Left lung (tissue), 10 donors: Measurements from ENCODE around the gene AMN1. TPM values are rescaled to one million over a fixed set of nuclear protein-coding genes. Genes with fewer than 3 reads are reported as not detected.
"Not testable (repeated sequence)": the region's sequence is repeated elsewhere in the genome, so short reads cannot be mapped to it uniquely, and the experiment has no call there.

ENCODE experiments used
- ATAC-seq: fragments of 200-7000 bp; cut with Tn5 transposase; one replicate; pipeline ENCODE4 v1.9.1; 2020; ENCODE audit warnings: moderate library complexity
- DNase-seq, 4 donors: peaks; one replicate each; pipeline ENCODE4 v3.0.0-alpha.2; 2013 to 2020
- H3K27ac ChIP-seq, 2 donors: fragments of 200-600 bp; sonication (generic) in 1 of 2; one replicate each; pipeline versions ENCODE4 v1.5.0 to v1.8.0; 2020 to 2021
- H3K27me3 ChIP-seq, 2 donors: fragments of 200-600 bp; sonication (generic) in 1 of 2; one replicate each; pipeline versions ENCODE4 v1.5.0 to v1.8.0; 2020 to 2021
- H3K36me3 ChIP-seq, 2 donors: fragments of 200-600 bp; sonication (generic) in 1 of 2; one replicate each; pipeline versions ENCODE4 v1.5.0 to v1.8.0; 2020 to 2021
- H3K4me1 ChIP-seq, 2 donors: fragments of 200-600 bp; one replicate each; pipeline ENCODE4 v1.8.0; 2021
- H3K4me3 ChIP-seq, 2 donors: fragments of 200-600 bp; sonication (generic) in 1 of 2; one replicate each; pipeline versions ENCODE4 v1.5.0 to v1.8.0; 2020 to 2021; ENCODE audit warnings: mild to moderate bottlenecking in 1 of 2
- H3K9me3 ChIP-seq, 2 donors: fragments of 200-600 bp; sonication (generic) in 1 of 2; one replicate each; pipeline versions ENCODE4 v1.5.0 to v1.8.0; 2020 to 2021
- intact Hi-C, 2 donors: fragments of 100-400 bp; cut with DNase I; formaldehyde crosslinking; loops; one replicate each; pipeline versions ENCODE4 v1.11.2 to v1.14.2; 2022
- polyA plus RNA-seq, 6 donors: library from polyadenylated mRNA; unstranded; fragments of 120-200 nt; gene quantifications; one replicate each; pipeline ENCODE4 v1.2.1, GENCODE V29; 2013; ENCODE audit not compliant: insufficient read length in 6 of 6
- total RNA-seq, 2 donors: library from RNA; stranded (reverse); fragmentation: NEBNext Ultra II Directional; extraction: Animal tissue kit (Norgen Biotek cat#: 25700); gene quantifications; one replicate each; pipeline ENCODE4 v1.2.1, GENCODE V29; 2021
- TF ChIP-seq, protein P1 (sequence below), 2 donors: fragments of 200-600 bp; sonication (generic) in 1 of 2; IDR thresholded peaks; one replicate each; pipeline versions ENCODE4 v1.5.0 to v1.8.0; 2021; ENCODE audit warnings: antibody characterized with exemption in 2 of 2
- donor health status: DM: no; HTN: yes; CAD: no.
- donor health status: DM: no; HTN: no; CAD: no.

The AMN1 gene
- total and polyA plus RNA-seq, 8 donors = 6.6 to 19.7 (median 17.3) TPM

DNA sequence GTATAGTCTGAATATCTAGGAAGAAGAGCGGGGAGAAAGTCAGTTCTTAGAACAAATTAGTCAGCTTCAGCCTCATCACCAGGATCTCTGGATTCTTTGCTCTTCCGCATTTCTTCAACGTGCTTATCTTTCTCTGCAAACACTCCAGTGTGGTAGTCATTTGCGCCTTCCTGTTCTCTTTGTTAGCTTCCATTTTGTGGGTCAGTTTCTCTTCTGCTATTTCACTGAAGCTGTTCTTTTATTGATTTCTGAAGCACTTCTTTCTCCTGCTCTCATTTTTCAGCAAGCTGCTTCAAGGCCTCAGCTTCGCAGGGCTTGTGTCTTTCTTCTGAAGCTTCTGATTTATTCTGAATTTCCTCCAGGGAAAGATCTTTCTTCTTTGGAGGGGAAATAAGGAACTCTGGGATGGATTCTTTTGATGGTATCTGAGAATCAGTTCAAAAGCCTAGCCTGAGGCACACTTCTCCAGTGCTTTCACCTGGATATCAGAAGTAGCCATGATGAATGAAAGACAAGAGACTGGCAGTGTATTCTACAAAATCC lies 13.5 kb downstream of the AMN1 start:
- peak overlapping the region; percentile 37 to 90 for H3K27ac ChIP-seq
- peak in 1 of 4 donors; percentile 19 for DNase-seq
- intact Hi-C loops = no loop called here

DNA sequence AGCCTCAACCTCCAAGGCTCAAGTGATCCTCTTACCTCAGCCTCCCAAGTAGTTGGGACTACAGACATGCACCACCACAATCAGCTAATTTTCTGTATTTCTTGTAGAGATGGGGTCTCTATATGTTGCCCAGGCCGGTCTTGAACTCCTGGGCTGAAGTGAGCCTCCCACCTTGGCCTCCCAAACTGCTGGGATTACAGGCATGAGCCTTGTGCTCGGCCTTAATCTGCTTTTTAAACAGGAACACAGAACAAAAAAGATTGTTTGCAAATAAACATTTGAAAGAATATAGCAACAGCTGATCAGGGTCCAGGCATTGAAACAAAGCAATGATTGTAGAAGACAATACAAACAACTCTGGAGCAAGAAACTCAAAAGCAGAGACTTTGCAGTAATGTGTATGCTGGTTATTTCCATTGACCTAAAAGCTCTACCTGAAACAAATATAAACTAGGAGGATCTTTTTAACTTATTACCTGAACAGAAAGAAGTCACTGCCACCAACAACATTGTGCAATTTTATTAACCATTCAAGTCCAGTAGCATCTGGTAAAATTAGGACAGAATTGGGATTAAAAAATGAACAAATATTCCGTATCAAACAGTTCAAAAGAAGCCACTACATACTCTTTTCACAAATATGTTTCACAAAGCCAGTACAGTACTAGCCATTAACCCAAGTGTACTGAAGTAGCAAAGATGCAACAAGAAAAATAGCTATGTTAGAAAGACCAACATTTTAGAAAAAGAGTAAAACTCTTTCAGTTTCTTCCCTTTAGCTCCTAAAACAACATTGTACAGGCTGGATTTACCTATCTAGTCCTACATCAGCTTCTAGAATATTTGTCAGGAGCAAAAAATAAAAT lies 14.2 kb downstream of the AMN1 start:
- intact Hi-C loops = no loop called here
- DNase-seq (no peak), ATAC-seq (no peak)
- peaks cover 0 to 20% of the 10 kb centered on the region in 2 donors for H3K4me1 ChIP-seq
- H3K27me3 ChIP-seq = no peaks in the 10 kb centered on the region
- H3K27ac ChIP-seq = peak overlapping the region; percentile 37 to 90
- TF ChIP-seq, protein P1, sequence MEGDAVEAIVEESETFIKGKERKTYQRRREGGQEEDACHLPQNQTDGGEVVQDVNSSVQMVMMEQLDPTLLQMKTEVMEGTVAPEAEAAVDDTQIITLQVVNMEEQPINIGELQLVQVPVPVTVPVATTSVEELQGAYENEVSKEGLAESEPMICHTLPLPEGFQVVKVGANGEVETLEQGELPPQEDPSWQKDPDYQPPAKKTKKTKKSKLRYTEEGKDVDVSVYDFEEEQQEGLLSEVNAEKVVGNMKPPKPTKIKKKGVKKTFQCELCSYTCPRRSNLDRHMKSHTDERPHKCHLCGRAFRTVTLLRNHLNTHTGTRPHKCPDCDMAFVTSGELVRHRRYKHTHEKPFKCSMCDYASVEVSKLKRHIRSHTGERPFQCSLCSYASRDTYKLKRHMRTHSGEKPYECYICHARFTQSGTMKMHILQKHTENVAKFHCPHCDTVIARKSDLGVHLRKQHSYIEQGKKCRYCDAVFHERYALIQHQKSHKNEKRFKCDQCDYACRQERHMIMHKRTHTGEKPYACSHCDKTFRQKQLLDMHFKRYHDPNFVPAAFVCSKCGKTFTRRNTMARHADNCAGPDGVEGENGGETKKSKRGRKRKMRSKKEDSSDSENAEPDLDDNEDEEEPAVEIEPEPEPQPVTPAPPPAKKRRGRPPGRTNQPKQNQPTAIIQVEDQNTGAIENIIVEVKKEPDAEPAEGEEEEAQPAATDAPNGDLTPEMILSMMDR (IDR thresholded peaks at IDR 0.05) = no peak
- H3K36me3 ChIP-seq = peaks cover 0 to 12% of the 10 kb centered on the region in 2 donors
- H3K4me3 ChIP-seq = no peak overlapping the region
- peaks cover 0 to 5% of the 10 kb centered on the region in 2 donors for H3K9me3 ChIP-seq

More for the DNA sequence above, 13.5 kb downstream of the AMN1 start:
- Histone ChIP-seq H3K4me3 (no peak overlapping the region), H3K4me1 (peaks cover 0 to 20% of the 10 kb centered on the region in 2 donors), H3K27me3 (no peaks in the 10 kb centered on the region), H3K36me3 (peaks cover 0 to 11% of the 10 kb centered on the region in 2 donors), H3K9me3 (peaks cover 0 to 4% of the 10 kb centered on the region in 2 donors)
- TF ChIP-seq, protein P1 (IDR thresholded peaks at IDR 0.05) = no peak
- peak; percentile 96 for ATAC-seq

DNA sequence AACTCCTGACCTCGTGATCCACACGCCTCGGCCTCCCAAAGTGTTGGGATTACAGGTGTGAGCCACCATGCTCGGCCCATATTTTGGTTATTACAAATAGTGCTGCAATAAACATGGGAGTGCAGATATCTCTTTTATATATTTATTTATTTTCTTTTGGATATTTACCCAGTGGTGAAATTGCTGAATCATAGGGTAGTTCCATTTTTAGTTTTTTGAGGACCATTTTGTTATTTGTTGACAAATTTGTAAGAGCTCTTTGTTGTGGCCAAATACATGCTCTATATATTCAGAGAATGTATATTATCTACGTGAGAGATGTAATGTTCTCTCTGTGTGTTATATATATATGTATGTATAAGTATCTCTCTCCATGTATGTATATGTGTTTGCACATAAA lies 15.9 kb downstream of the AMN1 start:
- Histone ChIP-seq H3K4me1 (peaks cover 0 to 20% of the 10 kb centered on the region in 2 donors), H3K4me3 (no peak overlapping the region), H3K27ac (no peak overlapping the region), H3K27me3 (no peaks in the 10 kb centered on the region), H3K36me3 (peaks cover 0 to 18% of the 10 kb centered on the region in 2 donors), H3K9me3 (peaks cover 0 to 23% of the 10 kb centered on the region in 2 donors)
- no peak for ATAC-seq
- TF ChIP-seq, protein P1 (IDR thresholded peaks at IDR 0.05) = no peak
- intact Hi-C loops = no loop called here
- no peak for DNase-seq

DNA sequence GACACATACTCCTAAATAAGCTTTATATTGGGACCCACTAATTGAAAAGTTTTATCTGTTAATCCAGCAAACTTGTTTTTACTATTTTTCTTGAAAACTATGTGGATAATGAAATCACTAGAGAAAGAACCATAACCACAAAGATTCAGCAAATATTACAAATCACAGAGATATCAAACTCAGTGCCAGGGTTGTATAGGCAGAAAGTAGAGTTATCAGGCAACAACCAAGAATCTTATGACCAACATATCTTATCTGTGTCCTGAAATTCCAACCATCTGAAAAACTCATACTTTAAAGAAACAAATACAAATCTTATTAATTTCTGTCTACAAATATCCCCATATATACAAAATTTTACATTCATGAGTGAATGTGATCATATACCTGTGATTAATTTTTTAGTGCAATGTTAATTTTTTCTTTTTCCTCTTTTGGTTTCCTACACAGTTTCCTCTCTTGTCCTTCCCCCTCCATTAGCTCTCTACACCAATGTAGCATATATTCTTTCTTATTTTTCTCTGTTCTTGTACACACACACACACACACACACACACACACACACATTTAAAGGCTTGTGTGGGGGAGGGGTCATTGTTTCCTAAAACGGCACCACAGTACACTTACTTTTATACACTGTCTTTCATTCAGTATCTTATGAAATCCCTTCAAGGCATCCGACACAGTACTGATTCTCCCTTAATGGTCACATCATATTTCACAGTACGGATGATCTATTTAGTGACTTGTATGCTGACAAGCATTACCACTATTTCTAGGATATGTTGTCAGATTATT lies 18.6 kb downstream of the AMN1 start:
- ATAC-seq = no peak
- Histone ChIP-seq H3K4me1 (peaks cover 0 to 12% of the 10 kb centered on the region in 2 donors), H3K27me3 (no peaks in the 10 kb centered on the region), H3K36me3 (peaks cover 0 to 25% of the 10 kb centered on the region in 2 donors), H3K27ac (no peak overlapping the region), H3K4me3 (no peak overlapping the region), H3K9me3 (peaks cover 0 to 26% of the 10 kb centered on the region in 2 donors)
- DNase-seq = no peak
- intact Hi-C loops = no loop called here
- TF ChIP-seq, protein P1 (IDR thresholded peaks at IDR 0.05) = no peak

DNA sequence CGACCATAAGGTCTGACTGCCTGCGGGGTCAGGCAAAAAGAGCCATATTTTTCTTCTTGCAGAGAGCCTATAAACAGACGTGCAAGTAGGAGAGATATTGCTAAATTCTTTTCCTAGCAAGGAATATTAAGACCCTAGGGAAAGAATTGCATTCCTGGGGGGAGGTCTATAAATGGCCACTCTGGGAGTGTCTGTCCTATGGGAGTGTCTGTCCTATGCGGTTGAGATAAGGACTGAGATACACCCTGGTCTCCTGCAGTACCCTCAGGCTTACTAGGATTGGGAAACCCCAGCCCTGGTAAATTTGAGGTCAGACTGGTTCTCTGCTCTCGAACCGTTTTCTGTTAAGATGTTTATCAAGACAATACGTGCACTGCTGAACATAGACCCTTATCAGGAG lies 20.7 kb downstream of the AMN1 start:
- H3K9me3 ChIP-seq = peaks cover 0 to 26% of the 10 kb centered on the region in 2 donors
- ATAC-seq, H3K27me3 ChIP-seq, H3K4me1 ChIP-seq, H3K27ac ChIP-seq, DNase-seq, H3K4me3 ChIP-seq, intact Hi-C loops: not testable (repeated sequence)
- peaks cover 0 to 25% of the 10 kb centered on the region in 2 donors for H3K36me3 ChIP-seq
